ENCODE data around the gene STMN3. TPM values are rescaled to one million over a fixed set of nuclear protein-coding genes. Genes with fewer than 3 reads are reported as not detected.

Gene STMN3
- total RNA-seq, 1 donor from 2014 or later, result 6.1 TPM

DNA sequence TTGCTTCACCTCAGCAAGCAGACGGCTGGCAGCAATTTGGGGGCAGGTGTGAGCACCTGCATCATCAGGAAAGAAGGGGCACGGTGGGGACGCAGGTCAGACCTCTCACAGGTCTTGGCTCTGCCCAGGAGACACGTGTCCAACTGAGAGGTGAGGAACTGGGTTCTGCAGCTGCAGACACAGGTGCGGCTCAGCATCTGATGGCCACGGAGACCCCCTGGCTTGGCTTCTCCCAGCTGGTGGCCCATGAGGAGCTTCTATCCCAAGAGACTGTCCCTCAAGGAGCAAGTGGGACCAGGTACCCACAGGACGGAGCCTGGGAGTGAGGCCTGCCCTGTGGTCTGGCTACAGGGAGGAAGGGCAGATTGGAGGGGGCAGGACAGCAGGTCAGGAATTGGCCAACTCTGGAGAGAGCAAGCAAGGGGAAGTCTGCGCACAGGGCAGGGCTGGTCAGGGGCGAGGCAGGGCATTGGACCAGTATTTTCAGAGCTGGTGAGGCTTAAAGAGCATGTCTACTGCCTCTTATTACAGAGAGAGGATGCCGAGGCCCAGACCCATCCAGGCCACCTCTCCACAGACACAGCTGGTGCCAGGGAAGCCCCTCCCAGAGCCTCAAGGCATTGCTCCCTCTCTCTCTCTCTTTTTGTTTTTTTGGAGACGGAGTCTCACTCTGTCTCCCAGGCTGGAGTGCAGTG lies 4.2 kb downstream of the STMN3 start:
- TF ChIP-seq, protein P1, sequence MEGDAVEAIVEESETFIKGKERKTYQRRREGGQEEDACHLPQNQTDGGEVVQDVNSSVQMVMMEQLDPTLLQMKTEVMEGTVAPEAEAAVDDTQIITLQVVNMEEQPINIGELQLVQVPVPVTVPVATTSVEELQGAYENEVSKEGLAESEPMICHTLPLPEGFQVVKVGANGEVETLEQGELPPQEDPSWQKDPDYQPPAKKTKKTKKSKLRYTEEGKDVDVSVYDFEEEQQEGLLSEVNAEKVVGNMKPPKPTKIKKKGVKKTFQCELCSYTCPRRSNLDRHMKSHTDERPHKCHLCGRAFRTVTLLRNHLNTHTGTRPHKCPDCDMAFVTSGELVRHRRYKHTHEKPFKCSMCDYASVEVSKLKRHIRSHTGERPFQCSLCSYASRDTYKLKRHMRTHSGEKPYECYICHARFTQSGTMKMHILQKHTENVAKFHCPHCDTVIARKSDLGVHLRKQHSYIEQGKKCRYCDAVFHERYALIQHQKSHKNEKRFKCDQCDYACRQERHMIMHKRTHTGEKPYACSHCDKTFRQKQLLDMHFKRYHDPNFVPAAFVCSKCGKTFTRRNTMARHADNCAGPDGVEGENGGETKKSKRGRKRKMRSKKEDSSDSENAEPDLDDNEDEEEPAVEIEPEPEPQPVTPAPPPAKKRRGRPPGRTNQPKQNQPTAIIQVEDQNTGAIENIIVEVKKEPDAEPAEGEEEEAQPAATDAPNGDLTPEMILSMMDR (IDR thresholded peaks at IDR 0.05), result no peak
- ATAC-seq (ENCODE audit: low read depth), result no peak
- Mint-ChIP-seq H3K4me3 (no peak overlapping the region), H3K4me1 (peaks cover 13% of the 10 kb centered on the region), H3K27me3 (peaks cover 3% of the 10 kb centered on the region), H3K36me3 (ENCODE audit: low read depth) (no peaks in the 10 kb centered on the region), H3K27ac (no peak overlapping the region), H3K9me3 (no peaks in the 10 kb centered on the region)
- CTCF ChIA-PET, result no interaction called here
- intact Hi-C loops (cut with micrococcal nuclease), result no loop called here
- POLR2A ChIA-PET, result no interaction called here
- DNase-seq, result no peak

GRCh38 chr20:63648190-63648589 lies 5.0 kb downstream of the STMN3 start:
- no peaks in the 10 kb centered on the region for H3K9me3 Mint-ChIP-seq
- intact Hi-C loops (cut with micrococcal nuclease), result no loop called here
- no peak for ATAC-seq (ENCODE audit: low read depth)
- H3K27me3 Mint-ChIP-seq, result peaks cover 3% of the 10 kb centered on the region
- no peak for DNase-seq
- no peaks in the 10 kb centered on the region for H3K36me3 Mint-ChIP-seq (ENCODE audit: low read depth)
- CTCF ChIA-PET, result no interaction called here
- peaks cover 9% of the 10 kb centered on the region for H3K4me1 Mint-ChIP-seq
- TF ChIP-seq, protein P1 (IDR thresholded peaks at IDR 0.05), result no peak
- POLR2A ChIA-PET, result interaction anchor here (0.6 kb wide), 1 partner anchor 128 kb away, joined by 3 read pairs; no protein-coding TSS in a partner anchor
- H3K27ac Mint-ChIP-seq, result no peak overlapping the region
- H3K4me3 Mint-ChIP-seq, result no peak overlapping the region

- CTCF ChIA-PET, result no interaction called here
- Mint-ChIP-seq H3K4me3 (no peak overlapping the region), H3K9me3 (no peaks in the 10 kb centered on the region), H3K27ac (no peak overlapping the region), H3K27me3 (no peaks in the 10 kb centered on the region), H3K36me3 (ENCODE audit: low read depth) (no peaks in the 10 kb centered on the region), H3K4me1 (peaks cover 6% of the 10 kb centered on the region)
- DNase-seq (no peak), ATAC-seq (ENCODE audit: low read depth) (no peak)
- intact Hi-C loops (cut with micrococcal nuclease), result no loop called here
- POLR2A ChIA-PET, result no interaction called here
- TF ChIP-seq, protein P1 (IDR thresholded peaks at IDR 0.05), result no peak
These were observed 8.0 kb downstream of the STMN3 start for GRCh38 chr20:63645218-63645617.

DNA sequence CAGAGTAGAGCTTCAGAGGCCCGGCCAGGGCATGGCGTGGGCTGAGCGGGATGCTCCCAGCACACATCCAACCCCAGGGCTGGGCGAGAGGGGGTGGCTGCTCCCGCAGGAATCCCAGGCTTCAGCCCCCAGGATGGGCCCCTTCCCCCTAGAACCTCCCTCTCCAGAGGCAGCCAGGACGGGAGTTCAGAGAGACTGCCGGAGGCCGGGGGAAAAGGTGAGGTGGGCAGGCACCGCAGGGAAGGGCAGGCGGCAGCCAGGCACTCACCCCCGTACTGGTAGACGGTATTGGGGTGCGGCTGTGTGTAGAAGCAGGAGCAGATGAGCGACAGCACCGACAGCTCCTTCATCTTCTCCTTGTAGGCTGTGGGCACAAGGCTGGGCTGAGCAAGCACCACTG lies 9.3 kb downstream of the STMN3 start:
- intact Hi-C loops (cut with micrococcal nuclease), result loop anchor here (2.0 to 5.0 kb wide), 3 partner anchors 63 to 329 kb away; partner anchors contain the start of gene UCKL1
- Mint-ChIP-seq H3K27ac (no peak overlapping the region), H3K36me3 (ENCODE audit: low read depth) (peaks cover 2% of the 10 kb centered on the region), H3K4me3 (no peak overlapping the region), H3K27me3 (no peaks in the 10 kb centered on the region), H3K4me1 (peaks cover 18% of the 10 kb centered on the region), H3K9me3 (peaks cover 2% of the 10 kb centered on the region)
- TF ChIP-seq, protein P1 (IDR thresholded peaks at IDR 0.05), result no peak
- DNase-seq, result no peak
- POLR2A ChIA-PET, result interaction anchor here (0.6 to 6.6 kb wide), 4 partner anchors 13 to 106 kb away, joined by 3 to 161 read pairs (median 52); partner anchors contain the start of genes GMEB2 and PTK6
- CTCF ChIA-PET, result interaction anchor here (3.2 kb wide), 1 partner anchor 106 kb away, joined by 27 read pairs; the partner anchor contains the start of gene PTK6
- ATAC-seq (ENCODE audit: low read depth), result no peak

- DNase-seq (no peak), ATAC-seq (ENCODE audit: low read depth) (no peak)
- TF ChIP-seq, protein P1 (IDR thresholded peaks at IDR 0.05), result no peak
- peaks cover 22% of the 10 kb centered on the region for H3K4me1 Mint-ChIP-seq
- intact Hi-C loops (cut with micrococcal nuclease), result loop anchor here (2.0 to 5.0 kb wide), 3 partner anchors 63 to 329 kb away; partner anchors contain the start of gene UCKL1
- no peaks in the 10 kb centered on the region for H3K27me3 Mint-ChIP-seq
- ChIA-PET POLR2A (interaction anchor here (0.6 to 6.6 kb wide), 5 partner anchors 13 to 123 kb away, joined by 3 to 161 read pairs (median 36); partner anchors contain the start of genes GMEB2, PPDPF and PTK6), CTCF (interaction anchor here (2.0 to 3.2 kb wide), 2 partner anchors 25 to 106 kb away, joined by 6 to 27 read pairs; partner anchors contain the start of gene PTK6)
- no peak overlapping the region for H3K4me3 Mint-ChIP-seq
- peaks cover 2% of the 10 kb centered on the region for H3K36me3 Mint-ChIP-seq (ENCODE audit: low read depth)
- no peak overlapping the region for H3K27ac Mint-ChIP-seq
- peaks cover 2% of the 10 kb centered on the region for H3K9me3 Mint-ChIP-seq
These were observed 9.7 kb downstream of the STMN3 start for GRCh38 chr20:63643499-63643898.

All from activated B cell treated with CpG ODN at 0.5 μM for 24 hours (primary cell).